ENCODE results near the gene KPNA4.

Gene KPNA4

DNA sequence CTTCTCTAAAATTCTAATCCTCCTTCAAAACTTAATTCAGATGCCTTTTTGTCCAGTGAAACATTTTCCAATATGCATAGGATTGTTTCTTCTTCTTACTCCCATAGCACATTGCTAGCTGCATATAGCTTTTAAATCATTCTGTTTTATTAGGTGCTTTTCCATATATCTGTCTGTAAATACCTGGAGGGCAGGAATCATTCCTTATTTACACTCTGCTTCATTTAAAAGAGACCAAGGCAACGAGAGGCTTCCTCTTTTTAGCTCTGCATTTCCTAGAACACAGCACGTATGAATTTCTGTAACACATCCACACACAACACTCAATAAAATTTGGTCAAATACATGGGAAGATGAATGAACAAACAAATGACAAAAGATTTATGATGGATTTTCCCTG lies 43.5 kb upstream of the KPNA4 start:
- TF ChIP-seq, protein P1, sequence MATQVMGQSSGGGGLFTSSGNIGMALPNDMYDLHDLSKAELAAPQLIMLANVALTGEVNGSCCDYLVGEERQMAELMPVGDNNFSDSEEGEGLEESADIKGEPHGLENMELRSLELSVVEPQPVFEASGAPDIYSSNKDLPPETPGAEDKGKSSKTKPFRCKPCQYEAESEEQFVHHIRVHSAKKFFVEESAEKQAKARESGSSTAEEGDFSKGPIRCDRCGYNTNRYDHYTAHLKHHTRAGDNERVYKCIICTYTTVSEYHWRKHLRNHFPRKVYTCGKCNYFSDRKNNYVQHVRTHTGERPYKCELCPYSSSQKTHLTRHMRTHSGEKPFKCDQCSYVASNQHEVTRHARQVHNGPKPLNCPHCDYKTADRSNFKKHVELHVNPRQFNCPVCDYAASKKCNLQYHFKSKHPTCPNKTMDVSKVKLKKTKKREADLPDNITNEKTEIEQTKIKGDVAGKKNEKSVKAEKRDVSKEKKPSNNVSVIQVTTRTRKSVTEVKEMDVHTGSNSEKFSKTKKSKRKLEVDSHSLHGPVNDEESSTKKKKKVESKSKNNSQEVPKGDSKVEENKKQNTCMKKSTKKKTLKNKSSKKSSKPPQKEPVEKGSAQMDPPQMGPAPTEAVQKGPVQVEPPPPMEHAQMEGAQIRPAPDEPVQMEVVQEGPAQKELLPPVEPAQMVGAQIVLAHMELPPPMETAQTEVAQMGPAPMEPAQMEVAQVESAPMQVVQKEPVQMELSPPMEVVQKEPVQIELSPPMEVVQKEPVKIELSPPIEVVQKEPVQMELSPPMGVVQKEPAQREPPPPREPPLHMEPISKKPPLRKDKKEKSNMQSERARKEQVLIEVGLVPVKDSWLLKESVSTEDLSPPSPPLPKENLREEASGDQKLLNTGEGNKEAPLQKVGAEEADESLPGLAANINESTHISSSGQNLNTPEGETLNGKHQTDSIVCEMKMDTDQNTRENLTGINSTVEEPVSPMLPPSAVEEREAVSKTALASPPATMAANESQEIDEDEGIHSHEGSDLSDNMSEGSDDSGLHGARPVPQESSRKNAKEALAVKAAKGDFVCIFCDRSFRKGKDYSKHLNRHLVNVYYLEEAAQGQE (IDR thresholded peaks at IDR 0.05; ENCODE audit: insufficient read depth in 1 of 2, low read depth in 2 of 2, low read length in 2 of 2) = no peak
- no peak for TF ChIP-seq TAF1 (IDR thresholded peaks at IDR 0.05; ENCODE audit: borderline replicate concordance, insufficient read depth, low read length)
- no peak for TF ChIP-seq FOXP2 (optimal IDR thresholded peaks at IDR 0.05; ENCODE audit: borderline replicate concordance, extremely low read depth, extremely low read length, insufficient read depth)
- TF ChIP-seq POLR2AphosphoS5 (IDR thresholded peaks at IDR 0.05; ENCODE audit: low read depth, low read length) = no peak
- TF ChIP-seq SIN3A (IDR thresholded peaks at IDR 0.05; ENCODE audit: borderline replicate concordance, insufficient read depth, low read length) = no peak

DNA sequence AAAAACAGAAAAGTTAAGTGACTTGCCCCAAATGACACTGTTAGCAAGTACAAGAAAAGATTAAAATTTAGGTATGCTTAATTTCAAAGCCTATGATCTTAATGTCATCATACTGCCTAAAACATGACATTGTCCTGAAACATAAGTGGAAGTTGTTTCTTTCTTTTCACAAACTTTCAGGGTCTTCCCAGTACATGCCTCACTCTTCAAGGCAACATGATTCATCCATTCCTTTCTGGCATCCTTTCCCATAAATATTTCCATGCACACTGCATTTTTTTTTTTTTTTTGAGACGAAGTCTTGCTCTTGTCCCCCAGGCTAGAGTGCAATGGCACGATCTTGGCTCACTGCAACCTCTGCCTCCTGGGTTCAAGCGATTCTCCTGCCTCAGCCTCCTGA lies 42.5 kb upstream of the KPNA4 start:
- TF ChIP-seq, protein P1 (IDR thresholded peaks at IDR 0.05; ENCODE audit: insufficient read depth in 1 of 2, low read depth in 2 of 2, low read length in 2 of 2) = no peak
- no peak for TF ChIP-seq FOXP2 (optimal IDR thresholded peaks at IDR 0.05; ENCODE audit: borderline replicate concordance, extremely low read depth, extremely low read length, insufficient read depth)
- TF ChIP-seq TAF1 (IDR thresholded peaks at IDR 0.05; ENCODE audit: borderline replicate concordance, insufficient read depth, low read length) = no peak
- no peak for TF ChIP-seq POLR2AphosphoS5 (IDR thresholded peaks at IDR 0.05; ENCODE audit: low read depth, low read length)
- TF ChIP-seq SIN3A (IDR thresholded peaks at IDR 0.05; ENCODE audit: borderline replicate concordance, insufficient read depth, low read length) = no peak

DNA sequence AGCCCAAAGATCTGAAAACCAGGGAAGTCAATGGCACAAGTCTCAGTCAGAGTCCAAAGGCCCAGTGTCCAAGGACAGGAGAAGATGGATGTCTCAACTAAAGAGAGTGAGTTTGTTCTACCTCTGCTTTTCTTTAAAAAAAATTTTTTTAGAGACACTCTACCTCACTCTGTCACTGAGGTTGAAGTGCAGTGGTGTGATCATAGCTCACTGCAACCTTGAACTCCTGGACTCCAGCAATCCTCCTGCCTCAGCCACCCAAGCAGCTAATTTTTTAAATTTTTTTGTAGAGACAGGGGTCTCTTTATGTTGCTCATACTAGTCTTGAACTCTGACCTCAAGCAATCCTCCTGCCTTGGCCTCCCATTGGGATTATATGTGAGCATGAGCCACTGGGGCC lies 39.9 kb upstream of the KPNA4 start:
- no peak for TF ChIP-seq TAF1 (IDR thresholded peaks at IDR 0.05; ENCODE audit: borderline replicate concordance, insufficient read depth, low read length)
- TF ChIP-seq FOXP2 (optimal IDR thresholded peaks at IDR 0.05; ENCODE audit: borderline replicate concordance, extremely low read depth, extremely low read length, insufficient read depth) = no peak
- TF ChIP-seq, protein P1 (IDR thresholded peaks at IDR 0.05; ENCODE audit: insufficient read depth in 1 of 2, low read depth in 2 of 2, low read length in 2 of 2) = no peak
- TF ChIP-seq SIN3A (IDR thresholded peaks at IDR 0.05; ENCODE audit: borderline replicate concordance, insufficient read depth, low read length) = no peak
- no peak for TF ChIP-seq POLR2AphosphoS5 (IDR thresholded peaks at IDR 0.05; ENCODE audit: low read depth, low read length)

DNA sequence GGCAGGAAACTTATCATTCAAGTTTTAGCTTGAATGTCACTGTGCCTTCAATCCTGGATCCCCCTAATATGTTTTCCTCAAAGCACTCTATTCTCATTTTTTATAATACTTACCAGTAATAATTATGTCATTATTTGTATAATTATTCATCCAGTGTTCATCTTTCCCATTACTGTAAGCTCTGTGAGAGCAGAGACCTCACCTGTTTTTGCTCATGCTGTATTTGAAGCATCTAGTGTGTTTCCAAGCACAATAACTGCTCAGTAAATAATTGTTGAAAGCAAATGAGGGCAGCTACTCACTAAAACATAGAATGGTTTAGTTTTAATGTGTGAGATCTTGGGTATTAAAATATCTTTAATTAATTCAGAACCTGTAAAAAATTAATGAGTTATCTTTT lies 36.9 kb upstream of the KPNA4 start:
- TF ChIP-seq TAF1 (IDR thresholded peaks at IDR 0.05; ENCODE audit: borderline replicate concordance, insufficient read depth, low read length) (no peak), POLR2AphosphoS5 (IDR thresholded peaks at IDR 0.05; ENCODE audit: low read depth, low read length) (no peak), SIN3A (IDR thresholded peaks at IDR 0.05; ENCODE audit: borderline replicate concordance, insufficient read depth, low read length) (no peak), FOXP2 (optimal IDR thresholded peaks at IDR 0.05; ENCODE audit: borderline replicate concordance, extremely low read depth, extremely low read length, insufficient read depth) (no peak)
- TF ChIP-seq, protein P1 (IDR thresholded peaks at IDR 0.05; ENCODE audit: insufficient read depth in 1 of 2, low read depth in 2 of 2, low read length in 2 of 2) = no peak

DNA sequence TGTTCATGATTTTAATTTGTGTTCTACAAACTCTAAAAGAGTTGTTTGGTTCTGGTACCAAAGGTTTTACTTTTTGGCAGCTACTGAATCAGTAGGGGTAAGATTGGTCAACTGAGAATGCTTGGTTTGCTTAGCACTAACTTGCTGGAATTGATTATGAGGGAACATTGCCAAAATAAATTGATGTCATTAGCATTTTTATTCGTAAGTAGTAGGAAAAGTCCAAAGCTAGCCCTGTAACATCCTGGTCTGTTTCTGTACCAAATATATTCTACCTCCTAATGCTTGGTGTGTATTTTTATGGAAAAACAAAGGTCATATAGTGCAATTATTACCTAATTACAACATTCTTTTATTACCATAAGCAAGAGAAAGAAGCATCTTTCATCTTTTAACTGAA lies 35.9 kb upstream of the KPNA4 start:
- TF ChIP-seq SIN3A (IDR thresholded peaks at IDR 0.05; ENCODE audit: borderline replicate concordance, insufficient read depth, low read length) (no peak), TAF1 (IDR thresholded peaks at IDR 0.05; ENCODE audit: borderline replicate concordance, insufficient read depth, low read length) (no peak), POLR2AphosphoS5 (IDR thresholded peaks at IDR 0.05; ENCODE audit: low read depth, low read length) (no peak), FOXP2 (optimal IDR thresholded peaks at IDR 0.05; ENCODE audit: borderline replicate concordance, extremely low read depth, extremely low read length, insufficient read depth) (no peak)
- TF ChIP-seq, protein P1 (IDR thresholded peaks at IDR 0.05; ENCODE audit: insufficient read depth in 1 of 2, low read depth in 2 of 2, low read length in 2 of 2) = no peak
